ENCODE data around the gene PTPRN2. TPM values are rescaled to one million over a fixed set of nuclear protein-coding genes. Genes with fewer than 3 reads are reported as not detected.

Gene PTPRN2
- total and polyA plus RNA-seq, 2 of the 8 experiments (the other 6 are each of a cell fraction or from before 2014, with no cell fraction given): 2.6 to 4.5 TPM

- Histone ChIP-seq H3K9ac (replicated peaks in 1 of 4; ENCODE audit: extremely low read depth in 1 of 4, low read depth in 3 of 4, low read length in 3 of 4) (no peak overlapping the region), H3K23ac (ENCODE audit: insufficient read length) (no peak overlapping the region), H2BK5ac (ENCODE audit: low read depth, low read length) (no peak overlapping the region), H2AK5ac (ENCODE audit: low read depth, low read length) (no peak overlapping the region), H3K9me3 (ENCODE audit: insufficient read depth in 2 of 2, low read depth in 1 of 2, low read length in 1 of 2) (peaks cover 0 to 5% of the 10 kb centered on the region in 2 experiments; a peak in 1 of 4 replicates), H3K4me3 (ENCODE audit: extremely low read depth in 1 of 4, insufficient read depth in 2 of 4, low read depth in 3 of 4, low read length in 4 of 4) (no peak overlapping the region), H3K27me3 (replicated peaks in 1 of 4; ENCODE audit: control insufficient read depth in 3 of 4, extremely low read depth in 1 of 4, insufficient read depth in 3 of 4, low read length in 3 of 4) (peaks cover 0 to 2% (median under 1%) of the 10 kb centered on the region in 4 experiments; a peak in 3 of 7 replicates), H3K79me2 (ENCODE audit: control insufficient read depth in 1 of 2, insufficient read depth in 2 of 2, low read length in 2 of 2) (no peaks in the 10 kb centered on the region), H3K4me1 (replicated peaks in 1 of 4; ENCODE audit: control insufficient read depth in 3 of 4, insufficient read depth in 4 of 4, low read length in 3 of 4) (no peaks in the 10 kb centered on the region; a peak in 1 of 7 replicates), H3K4ac (replicated peaks; ENCODE audit: insufficient read length, low read depth, low read length) (no peak overlapping the region), H2BK20ac (ENCODE audit: low read length) (no peak overlapping the region), H3K14ac (ENCODE audit: insufficient read length) (no peak overlapping the region), H2BK12ac (ENCODE audit: low read depth, low read length) (no peak overlapping the region), H2BK120ac (replicated peaks; ENCODE audit: low read depth, low read length) (no peak overlapping the region), H4K91ac (replicated peaks; ENCODE audit: insufficient read length, low read length) (no peak overlapping the region), H3K18ac (ENCODE audit: extremely low read depth, low read length) (no peak overlapping the region), H3K4me2 (ENCODE audit: insufficient read depth in 1 of 2, low read depth in 2 of 2, low read length in 2 of 2) (no peak overlapping the region), H3K36me3 (ENCODE audit: control insufficient read depth in 2 of 4, insufficient read depth in 4 of 4, low read length in 3 of 4) (no peaks in the 10 kb centered on the region), H4K8ac (ENCODE audit: extremely low read depth, insufficient read depth, low read length) (no peak overlapping the region), H4K5ac (ENCODE audit: insufficient read length, low read depth, low read length) (no peak overlapping the region), H3K23me2 (ENCODE audit: low read depth, low read length) (no peaks in the 10 kb centered on the region), H3K27ac (ENCODE audit: low read depth, low read length) (no peak overlapping the region), H3K79me1 (ENCODE audit: low read depth, low read length) (no peaks in the 10 kb centered on the region), H4K20me1 (replicated peaks in 1 of 2; ENCODE audit: control insufficient read depth in 1 of 2, insufficient read depth in 2 of 2, low read length in 2 of 2) (no peaks in the 10 kb centered on the region), H2AFZ (ENCODE audit: low read length) (no peak overlapping the region), H3K56ac (replicated peaks; ENCODE audit: insufficient read length, low read depth, low read length) (no peak overlapping the region), H2BK15ac (ENCODE audit: low read length) (no peak overlapping the region)
- ChIA-PET CTCF (ENCODE audit: partially characterized antibody) (interaction anchor here (0.7 to 1.3 kb wide), 2 partner anchors 17 to 247 kb away, joined by 3 read pairs; no protein-coding TSS in a partner anchor), POLR2A (ENCODE audit: partially characterized antibody) (no interaction called here)
- TF ChIP-seq CTCF (IDR thresholded peaks at IDR 0.05; ENCODE audit: control extremely low read depth in 1 of 3, insufficient read depth in 1 of 3, low read depth in 1 of 3, low read length in 3 of 3): peak; percentile 33 to 62 (median 47)
- TF ChIP-seq RAD21 (IDR thresholded peaks at IDR 0.05 in 1 of 2, conservative IDR thresholded peaks at IDR 0.05 in 1 of 2; ENCODE audit: low read depth in 2 of 2, low read length in 2 of 2): peak; percentile 24 to 43; a peak in 2 of 4 replicates
- TF ChIP-seq BACH1 (IDR thresholded peaks at IDR 0.05; ENCODE audit: low read length): no peak
- DNase-seq (ENCODE audit: low read depth in 1 of 2, low spot score in 2 of 2) (no peak), FAIRE-seq (no peak)
- 86% methylated on average over 22 of the region's 27 CpGs; no CpG with 5 or more reads in 1 of the 2 experiments for WGBS, 2 experiments (ENCODE audit: extremely low coverage in 1 of 2, insufficient coverage in 1 of 2, insufficient read length in 1 of 2, insufficient replicate concordance in 2 of 2, low coverage in 1 of 2, low lambda C conversion rate in 2 of 2, missing lambda C conversion rate in 1 of 2)
Observed at GRCh38 chr7:157718303-157719007, 869.2 kb downstream of the PTPRN2 start.

Data from H1 (cell line).